Tibial artery (tissue), 4 donors: ENCODE data around the gene IMPDH2.

Experiments
- DNase-seq, 2 donors: peaks; one replicate each; pipeline ENCODE4 v3.0.0-alpha.2; 2019
- H3K27ac ChIP-seq, 2 donors: fragments of 200-600 bp; sonication (generic) in 1 of 2; 1 replicate in 1 of 2; 2 replicates in 1 of 2; pipeline ENCODE4 v1.5.1; 2018 to 2019; ENCODE audit warnings: mild to moderate bottlenecking in 1 of 2
- H3K27me3 ChIP-seq, 2 donors: fragments of 200-600 bp; sonication (generic) in 1 of 2; one replicate each; pipeline versions ENCODE4 v1.5.1 to v1.6.0; 2016 to 2019
- H3K36me3 ChIP-seq, 3 donors: fragments of 200-600 bp; sonication (generic) in 2 of 3; one replicate each; pipeline ENCODE4 v1.5.1; 2016 to 2019; ENCODE audit warnings: mild to moderate bottlenecking in 2 of 3
- H3K4me1 ChIP-seq, 4 donors: fragments of 200-600 bp; sonication (generic) in 2 of 4; 1 replicate in 3 of 4; 2 replicates in 1 of 4; pipeline ENCODE4 v1.5.1; 2016 to 2019
- H3K4me3 ChIP-seq, 2 donors: fragments of 200-600 bp; sonication (generic) in 1 of 2; 1 replicate in 1 of 2; 2 replicates in 1 of 2; pipeline ENCODE4 v1.5.1; 2018 to 2019; ENCODE audit warnings: mild to moderate bottlenecking in 2 of 2
- H3K9me3 ChIP-seq, 3 donors: fragments of 200-600 bp; sonication (generic) in 1 of 3; one replicate each; pipeline ENCODE4 v1.5.1; 2016 to 2019
- intact Hi-C: fragments of 100-400 bp; cut with DNase I; formaldehyde crosslinking; loops from one replicate; pipeline ENCODE4 v1.15.0; 2023; ENCODE audit warnings: low total_unique reads
- TF ChIP-seq, protein P1 (sequence below), 2 experiments: fragments of 200-600 bp in 1 of 2; fragments of 450-650 bp in 1 of 2; IDR thresholded peaks; one replicate each; pipeline ENCODE4 v1.5.1; 2017 to 2019; ENCODE audit warnings: antibody characterized with exemption in 2 of 2, mild to moderate bottlenecking in 1 of 2, moderate library complexity in 1 of 2

The IMPDH2 gene

GRCh38 chr3:48982016-48982415, 47.2 kb downstream of the IMPDH2 start:
- Histone ChIP-seq H3K9me3 (no peaks in the 10 kb centered on the region), H3K27ac (no peak overlapping the region), H3K27me3 (no peaks in the 10 kb centered on the region), H3K4me1 (no peaks in the 10 kb centered on the region), H3K36me3 (peaks cover 57 to 93% (median 89%) of the 10 kb centered on the region in 3 donors), H3K4me3 (no peak overlapping the region)
- intact Hi-C loops = no loop called here
- DNase-seq = no peak
- TF ChIP-seq, protein P1, sequence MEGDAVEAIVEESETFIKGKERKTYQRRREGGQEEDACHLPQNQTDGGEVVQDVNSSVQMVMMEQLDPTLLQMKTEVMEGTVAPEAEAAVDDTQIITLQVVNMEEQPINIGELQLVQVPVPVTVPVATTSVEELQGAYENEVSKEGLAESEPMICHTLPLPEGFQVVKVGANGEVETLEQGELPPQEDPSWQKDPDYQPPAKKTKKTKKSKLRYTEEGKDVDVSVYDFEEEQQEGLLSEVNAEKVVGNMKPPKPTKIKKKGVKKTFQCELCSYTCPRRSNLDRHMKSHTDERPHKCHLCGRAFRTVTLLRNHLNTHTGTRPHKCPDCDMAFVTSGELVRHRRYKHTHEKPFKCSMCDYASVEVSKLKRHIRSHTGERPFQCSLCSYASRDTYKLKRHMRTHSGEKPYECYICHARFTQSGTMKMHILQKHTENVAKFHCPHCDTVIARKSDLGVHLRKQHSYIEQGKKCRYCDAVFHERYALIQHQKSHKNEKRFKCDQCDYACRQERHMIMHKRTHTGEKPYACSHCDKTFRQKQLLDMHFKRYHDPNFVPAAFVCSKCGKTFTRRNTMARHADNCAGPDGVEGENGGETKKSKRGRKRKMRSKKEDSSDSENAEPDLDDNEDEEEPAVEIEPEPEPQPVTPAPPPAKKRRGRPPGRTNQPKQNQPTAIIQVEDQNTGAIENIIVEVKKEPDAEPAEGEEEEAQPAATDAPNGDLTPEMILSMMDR (IDR thresholded peaks at IDR 0.05) = no peak

DNA sequence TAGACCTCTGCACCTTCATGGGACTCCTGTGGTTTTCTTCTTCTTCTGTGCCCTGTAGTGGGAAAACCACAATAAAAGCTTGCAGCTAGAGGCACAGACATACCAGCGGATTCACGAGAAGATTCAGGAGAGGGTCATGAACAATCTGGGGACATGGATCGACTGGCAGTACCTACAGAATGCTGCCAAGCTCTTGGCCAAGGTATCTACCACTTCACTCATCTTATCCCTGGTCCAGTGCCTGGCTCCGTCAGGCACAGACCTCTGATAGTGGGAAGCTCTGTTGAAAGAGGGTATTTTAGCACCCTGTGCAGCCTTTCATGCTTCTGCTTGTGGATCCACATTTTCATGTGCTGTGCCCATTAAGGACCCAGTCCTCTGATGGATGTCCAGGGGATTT, 48.9 kb downstream of the IMPDH2 start:
- peaks cover 74 to 97% (median 94%) of the 10 kb centered on the region in 3 donors for H3K36me3 ChIP-seq
- DNase-seq = no peak
- no peak overlapping the region for H3K4me3 ChIP-seq
- no peak overlapping the region for H3K27ac ChIP-seq
- intact Hi-C loops = no loop called here
- H3K9me3 ChIP-seq = no peaks in the 10 kb centered on the region
- no peaks in the 10 kb centered on the region for H3K27me3 ChIP-seq
- TF ChIP-seq, protein P1 (IDR thresholded peaks at IDR 0.05) = no peak
- H3K4me1 ChIP-seq = no peaks in the 10 kb centered on the region

DNA sequence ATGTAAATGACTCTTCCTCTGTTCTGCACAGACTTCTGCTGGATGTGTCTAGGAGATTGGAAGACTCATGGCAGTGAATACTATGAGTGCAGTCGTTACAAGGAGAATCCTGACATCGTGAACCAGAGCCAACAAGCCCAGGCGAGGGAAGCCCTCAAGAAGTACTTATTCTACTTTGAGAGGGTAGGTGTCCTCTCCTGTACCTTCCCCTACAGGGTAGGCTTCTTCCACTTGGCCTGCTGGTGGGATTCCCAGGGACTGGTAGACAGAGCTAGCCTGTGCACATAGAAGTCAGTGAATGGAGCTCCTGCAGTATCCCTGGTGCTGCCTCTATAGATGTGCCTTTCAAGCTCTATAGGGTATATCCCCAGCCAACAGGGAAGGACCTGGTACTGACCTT, 49.7 kb downstream of the IMPDH2 start:
- H3K4me1 ChIP-seq = no peaks in the 10 kb centered on the region
- TF ChIP-seq, protein P1 (IDR thresholded peaks at IDR 0.05) = no peak
- peaks cover 83 to 97% (median 94%) of the 10 kb centered on the region in 3 donors for H3K36me3 ChIP-seq
- H3K27me3 ChIP-seq = no peaks in the 10 kb centered on the region
- intact Hi-C loops = no loop called here
- no peak overlapping the region for H3K27ac ChIP-seq
- H3K4me3 ChIP-seq = no peak overlapping the region
- H3K9me3 ChIP-seq = no peaks in the 10 kb centered on the region
- DNase-seq = no peak
